Stimulated activated CD4-positive, alpha-beta T cell treated with anti-CD3 and anti-CD28 coated beads, TNF-alpha, amount 100 ng/mL, for 4 hours (primary cell): Measurements from ENCODE around the gene GZMM.

Experiments used
- DNase-seq, 3 experiments: peaks; one replicate each; pipeline ENCODE4 v3.0.0-alpha.2; 2020; ENCODE audit warnings: low read depth in 3 of 3

GZMM gene

DNA sequence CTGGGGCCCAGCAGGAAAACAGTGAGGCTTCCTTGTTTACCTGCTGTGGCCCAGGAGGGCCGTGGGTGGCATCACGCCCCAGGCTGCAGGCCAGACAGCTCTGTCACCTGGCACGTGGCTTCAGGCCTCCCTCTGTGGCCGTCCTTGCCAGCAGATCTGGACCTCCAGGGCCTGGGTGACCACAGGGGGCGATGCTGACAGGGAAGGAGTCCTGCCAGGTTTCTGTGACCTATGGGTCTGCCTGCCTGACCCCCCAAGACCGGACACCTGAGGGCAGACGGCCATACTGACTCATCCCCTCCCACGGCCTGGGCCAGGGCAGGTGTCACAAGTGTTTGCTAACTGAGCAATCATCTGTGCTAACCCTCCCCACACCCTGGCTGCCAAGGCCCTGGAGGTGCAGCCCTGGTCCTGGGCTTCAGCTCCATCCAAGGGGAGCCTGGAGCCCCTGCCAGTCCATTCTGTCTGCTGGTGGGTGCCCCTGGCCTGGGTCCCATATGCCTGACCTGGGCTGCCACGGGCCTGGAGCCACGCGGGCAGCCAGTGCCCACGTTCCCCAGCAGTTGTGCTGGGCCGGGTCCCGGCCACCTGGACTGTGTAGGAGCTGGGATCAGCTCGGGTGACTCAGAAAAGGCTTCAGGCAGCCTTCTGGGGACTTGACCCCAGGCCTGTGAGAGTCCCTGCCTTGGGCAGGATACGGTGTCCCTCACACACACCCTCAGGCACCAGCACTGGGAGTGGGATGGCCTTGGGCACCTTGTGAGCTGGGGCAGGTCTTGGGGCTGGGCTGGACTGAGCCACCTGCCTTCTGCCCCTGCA is 8.6 kb upstream of the GZMM start:
- no peak for DNase-seq

DNA sequence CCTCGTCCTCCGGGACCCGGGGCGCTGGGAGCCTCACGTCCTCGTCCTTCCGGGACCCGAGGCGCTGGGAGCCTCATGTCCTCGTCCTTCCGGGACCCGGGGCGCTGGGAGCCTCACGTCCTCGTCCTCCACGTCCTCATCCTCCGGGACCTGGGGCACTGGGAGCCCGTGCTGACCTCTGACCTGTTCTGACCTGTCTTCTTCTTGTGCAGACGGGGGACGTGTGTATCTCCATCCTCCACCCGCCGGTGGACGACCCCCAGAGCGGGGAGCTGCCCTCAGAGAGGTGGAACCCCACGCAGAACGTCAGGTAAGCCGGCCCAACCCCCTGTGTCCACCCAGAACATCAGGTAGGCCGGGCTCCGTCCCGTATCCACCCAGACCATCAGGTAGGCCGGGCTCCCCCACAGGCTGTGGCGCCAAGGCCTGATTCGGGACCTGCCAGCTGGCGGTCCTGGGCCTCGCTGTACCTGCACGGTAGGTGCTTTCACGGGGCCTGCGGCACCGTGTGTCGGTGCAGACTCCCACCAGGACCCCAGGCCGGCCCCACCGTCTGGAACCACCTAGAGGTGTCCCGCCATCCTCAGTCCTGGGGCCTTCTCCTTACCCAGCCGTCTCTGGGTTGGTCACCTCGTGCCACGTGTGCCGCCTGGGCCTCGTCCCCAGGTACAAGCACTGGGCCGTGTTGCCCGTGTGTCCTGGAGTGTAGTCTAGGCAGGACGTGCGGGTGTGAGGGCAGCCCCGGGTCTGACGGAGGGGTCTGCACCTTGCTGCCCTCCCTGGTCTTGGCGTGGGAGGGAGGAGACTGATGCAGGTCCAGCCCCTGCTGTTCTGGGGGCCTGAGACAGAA is 7.6 kb upstream of the GZMM start:
- DNase-seq, result no peak

DNA sequence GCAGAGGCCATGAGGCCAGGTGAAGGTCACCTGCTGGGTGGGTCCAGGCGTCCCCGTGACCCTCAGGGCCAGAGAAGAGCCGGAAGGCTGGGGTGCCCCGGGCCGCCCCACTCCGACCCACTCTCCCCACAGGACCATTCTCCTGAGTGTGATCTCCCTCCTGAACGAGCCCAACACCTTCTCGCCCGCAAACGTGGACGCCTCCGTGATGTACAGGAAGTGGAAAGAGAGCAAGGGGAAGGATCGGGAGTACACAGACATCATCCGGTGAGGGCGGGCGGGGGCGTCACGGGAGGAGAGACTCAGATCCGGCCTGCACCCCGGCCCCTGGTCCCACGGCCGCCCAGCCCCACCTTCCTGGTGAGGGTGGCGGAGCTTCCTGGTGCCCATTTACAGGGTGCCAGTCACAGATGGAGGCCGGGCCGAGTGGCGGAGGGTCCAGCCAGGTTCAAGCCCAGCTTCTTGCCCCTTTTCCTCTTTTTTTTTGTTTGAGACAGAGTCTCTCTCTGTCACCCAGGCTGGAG is 6.9 kb upstream of the GZMM start:
- no peak for DNase-seq

DNA sequence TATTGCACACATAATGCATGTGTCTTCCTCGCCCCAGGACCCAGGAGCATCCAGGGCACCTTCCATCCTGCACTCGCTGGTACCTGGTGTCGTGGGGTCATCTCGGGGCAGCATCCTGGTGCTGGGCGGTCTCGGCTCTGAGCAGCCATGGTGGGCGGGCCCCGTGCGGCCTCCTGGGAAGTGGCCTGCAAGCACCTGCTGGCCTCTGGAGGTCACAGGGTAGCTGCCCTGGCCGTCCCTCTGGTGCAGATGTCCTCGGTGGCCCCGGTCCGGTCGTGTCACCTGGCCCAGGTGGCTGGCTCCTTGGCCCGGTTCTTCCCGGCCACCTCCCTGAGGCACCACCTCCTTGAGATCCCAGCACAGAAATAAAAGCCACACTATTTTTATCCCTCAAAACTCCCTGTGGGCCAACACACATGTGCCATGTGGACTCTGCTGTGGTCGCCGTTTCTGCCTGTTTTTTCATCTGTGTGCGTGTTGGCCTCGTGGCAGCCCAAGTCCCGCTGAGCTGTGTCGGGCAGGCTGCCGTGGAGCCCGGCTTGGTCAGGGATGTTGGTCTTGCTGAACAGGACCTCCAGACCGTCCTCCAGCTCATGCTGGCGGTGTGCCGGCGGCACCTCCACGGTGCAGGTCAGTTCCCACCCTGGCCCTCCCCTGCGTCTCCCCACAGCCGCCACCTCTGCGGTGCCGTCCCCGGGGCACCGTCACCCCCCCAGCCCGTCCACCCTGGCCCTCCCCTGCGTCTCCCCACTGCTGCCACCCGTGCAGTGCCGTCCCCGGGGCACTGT is 5.0 kb upstream of the GZMM start:
- no peak for DNase-seq

DNA sequence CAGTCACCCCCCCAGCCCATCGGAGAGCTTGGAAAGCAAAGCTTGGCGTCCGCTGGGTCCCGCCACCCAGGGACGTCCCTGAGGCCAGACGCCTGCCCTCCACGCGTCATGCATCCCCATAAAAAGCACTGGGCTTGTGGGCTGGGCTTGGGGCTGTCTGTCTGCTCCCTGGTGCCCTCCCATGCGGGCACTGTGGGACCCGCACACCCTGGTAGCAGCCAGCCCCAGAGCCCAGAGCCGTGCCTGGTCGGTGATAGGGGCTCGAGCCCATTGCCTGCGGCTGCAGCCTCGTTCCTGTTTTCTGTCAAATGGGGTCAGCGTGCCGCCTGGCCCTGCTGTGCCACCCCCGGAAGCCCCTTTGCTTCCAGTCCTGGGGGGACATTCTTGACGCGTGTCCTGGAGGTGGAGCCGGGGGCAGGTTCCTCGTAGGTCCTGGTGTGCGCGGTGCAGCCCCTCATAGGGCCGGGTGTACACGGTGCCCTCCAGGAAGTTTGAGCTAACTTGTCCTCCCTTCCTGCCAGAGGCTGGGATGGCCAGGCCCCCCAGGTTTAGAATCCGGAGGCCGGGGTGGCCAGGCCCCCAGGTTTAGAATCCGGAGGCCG is 4.3 kb upstream of the GZMM start:
- no peak for DNase-seq

DNA sequence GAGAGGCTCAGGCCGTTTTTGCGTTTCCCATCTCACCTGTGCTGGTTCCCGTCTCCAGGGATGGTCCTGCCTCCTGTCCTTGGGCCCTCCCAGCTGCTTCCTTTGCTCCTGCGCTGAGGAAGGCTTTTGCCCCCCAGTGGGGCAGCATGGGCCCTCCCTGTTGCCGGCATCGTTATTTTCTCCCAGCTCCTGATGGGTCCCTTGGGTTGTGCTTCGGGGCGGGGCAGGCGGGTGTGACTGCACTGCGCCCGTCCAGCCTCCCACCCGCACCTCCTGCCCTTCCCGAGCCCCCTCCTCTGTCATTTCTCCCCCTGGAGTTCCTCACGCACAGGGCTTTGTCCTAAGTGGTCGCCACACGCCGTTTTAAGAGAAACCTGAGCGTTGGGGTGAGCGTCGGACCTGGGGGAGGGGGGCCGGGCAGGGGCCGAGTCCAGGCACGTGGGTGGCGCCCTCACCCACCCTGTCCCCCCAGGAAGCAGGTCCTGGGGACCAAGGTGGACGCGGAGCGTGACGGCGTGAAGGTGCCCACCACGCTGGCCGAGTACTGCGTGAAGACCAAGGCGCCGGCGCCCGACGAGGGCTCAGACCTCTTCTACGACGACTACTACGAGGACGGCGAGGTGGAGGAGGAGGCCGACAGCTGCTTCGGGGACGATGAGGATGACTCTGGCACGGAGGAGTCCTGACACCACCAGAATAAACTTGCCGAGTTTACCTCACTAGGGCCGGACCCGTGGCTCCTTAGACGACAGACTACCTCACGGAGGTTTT is 2.8 kb upstream of the GZMM start:
- no peak for DNase-seq

DNA sequence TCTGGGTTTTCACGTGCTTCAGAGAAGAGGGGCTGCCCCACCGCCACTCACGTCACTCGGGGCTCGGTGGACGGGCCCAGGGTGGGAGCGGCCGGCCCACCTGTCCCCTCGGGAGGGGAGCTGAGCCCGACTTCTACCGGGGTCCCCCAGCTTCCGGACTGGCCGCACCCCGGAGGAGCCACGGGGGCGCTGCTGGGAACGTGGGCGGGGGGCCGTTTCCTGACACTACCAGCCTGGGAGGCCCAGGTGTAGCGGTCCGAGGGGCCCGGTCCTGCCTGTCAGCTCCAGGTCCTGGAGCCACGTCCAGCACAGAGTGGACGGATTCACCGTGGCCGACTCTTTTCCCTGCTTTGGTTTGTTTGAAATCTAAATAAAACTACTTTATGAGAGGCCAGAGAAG is 2.2 kb upstream of the GZMM start:
- no peak for DNase-seq

DNA sequence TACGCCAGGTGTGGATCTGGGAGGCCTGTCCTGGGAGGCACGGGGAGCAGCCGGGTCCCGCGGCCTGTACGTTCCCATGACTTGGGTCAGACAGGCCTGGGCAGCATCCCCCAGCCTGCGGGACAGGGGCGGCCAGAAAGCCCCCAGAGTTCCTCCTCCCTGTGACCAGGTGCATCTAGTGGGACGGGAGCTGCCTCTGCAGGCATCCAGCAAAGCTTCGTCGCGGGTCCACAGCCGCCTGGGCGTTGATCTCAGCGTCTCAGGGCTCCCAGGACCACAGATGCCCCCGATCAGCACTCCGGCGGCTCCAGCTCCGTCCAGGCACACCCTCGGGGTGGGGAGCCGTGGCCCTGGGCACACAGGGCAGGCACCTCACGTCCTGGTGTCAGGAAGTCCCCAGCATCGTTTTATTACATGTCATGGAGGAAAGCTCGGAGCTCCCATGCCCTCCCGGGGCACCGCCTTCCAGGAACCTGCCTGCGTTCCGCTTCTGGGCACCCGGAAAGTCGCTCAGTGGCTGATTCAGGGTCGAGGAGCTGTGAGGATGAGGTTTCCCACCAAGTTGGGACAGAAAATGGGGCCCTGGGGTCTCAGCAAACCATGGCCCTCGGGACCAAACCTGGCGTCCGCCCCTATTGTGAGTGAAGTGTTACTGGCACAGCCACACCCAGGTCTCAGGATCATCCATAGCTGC is 1.5 kb upstream of the GZMM start:
- no peak for DNase-seq

DNA sequence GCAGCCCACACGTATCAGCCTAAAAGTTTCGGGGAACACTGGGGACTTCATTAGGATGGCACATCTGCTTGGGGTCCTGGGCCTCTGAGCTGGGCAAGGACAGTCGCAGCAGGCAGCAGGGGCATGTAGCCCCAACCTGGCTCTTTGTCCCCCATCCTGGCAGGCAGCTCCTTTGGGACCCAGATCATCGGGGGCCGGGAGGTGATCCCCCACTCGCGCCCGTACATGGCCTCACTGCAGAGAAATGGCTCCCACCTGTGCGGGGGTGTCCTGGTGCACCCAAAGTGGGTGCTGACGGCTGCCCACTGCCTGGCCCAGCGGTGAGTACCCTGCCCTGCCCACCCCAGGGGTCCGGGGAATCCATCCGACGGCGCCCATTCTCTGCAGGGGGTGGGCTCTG is 3.3 kb downstream of the GZMM start:
- no peak for DNase-seq

DNA sequence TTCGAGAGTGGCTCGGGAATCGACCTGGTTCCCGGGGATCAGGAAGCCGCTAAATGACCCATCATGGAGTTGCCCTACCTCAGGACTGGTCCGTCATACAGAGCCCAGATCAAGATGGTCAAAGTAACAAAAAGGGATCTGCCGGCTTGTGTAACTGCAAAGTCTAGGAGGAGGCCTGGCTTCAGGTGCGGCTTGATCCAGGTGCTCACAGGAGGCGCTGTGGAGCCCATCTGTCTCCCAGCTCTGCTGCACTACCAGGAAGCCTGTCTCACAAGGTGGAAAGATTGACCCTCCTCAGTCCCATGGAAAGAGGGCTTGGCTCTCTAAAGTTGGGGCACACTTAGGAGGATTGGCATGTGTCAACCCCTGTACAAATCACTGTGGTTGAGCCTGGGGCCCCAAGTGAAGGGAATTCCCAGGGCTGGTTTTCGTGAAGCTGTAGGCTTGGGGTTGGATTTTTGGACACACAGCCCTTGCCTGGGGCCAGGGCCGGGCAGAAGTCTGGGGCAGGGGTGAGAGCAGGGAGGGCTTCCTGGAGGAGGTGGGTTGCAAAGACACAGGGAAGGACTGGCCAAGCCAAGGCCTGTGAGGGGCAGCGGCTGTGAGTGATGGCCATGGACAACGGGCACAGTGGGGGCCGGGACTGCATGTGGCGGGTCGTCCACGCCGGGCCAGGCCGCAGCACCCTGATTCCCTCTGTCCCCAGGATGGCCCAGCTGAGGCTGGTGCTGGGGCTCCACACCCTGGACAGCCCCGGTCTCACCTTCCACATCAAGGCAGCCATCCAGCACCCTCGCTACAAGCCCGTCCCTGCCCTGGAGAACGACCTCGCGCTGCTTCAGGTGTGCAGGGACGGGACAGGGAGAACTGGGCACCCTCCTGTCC is 4.2 kb downstream of the GZMM start:
- no peak for DNase-seq

DNA sequence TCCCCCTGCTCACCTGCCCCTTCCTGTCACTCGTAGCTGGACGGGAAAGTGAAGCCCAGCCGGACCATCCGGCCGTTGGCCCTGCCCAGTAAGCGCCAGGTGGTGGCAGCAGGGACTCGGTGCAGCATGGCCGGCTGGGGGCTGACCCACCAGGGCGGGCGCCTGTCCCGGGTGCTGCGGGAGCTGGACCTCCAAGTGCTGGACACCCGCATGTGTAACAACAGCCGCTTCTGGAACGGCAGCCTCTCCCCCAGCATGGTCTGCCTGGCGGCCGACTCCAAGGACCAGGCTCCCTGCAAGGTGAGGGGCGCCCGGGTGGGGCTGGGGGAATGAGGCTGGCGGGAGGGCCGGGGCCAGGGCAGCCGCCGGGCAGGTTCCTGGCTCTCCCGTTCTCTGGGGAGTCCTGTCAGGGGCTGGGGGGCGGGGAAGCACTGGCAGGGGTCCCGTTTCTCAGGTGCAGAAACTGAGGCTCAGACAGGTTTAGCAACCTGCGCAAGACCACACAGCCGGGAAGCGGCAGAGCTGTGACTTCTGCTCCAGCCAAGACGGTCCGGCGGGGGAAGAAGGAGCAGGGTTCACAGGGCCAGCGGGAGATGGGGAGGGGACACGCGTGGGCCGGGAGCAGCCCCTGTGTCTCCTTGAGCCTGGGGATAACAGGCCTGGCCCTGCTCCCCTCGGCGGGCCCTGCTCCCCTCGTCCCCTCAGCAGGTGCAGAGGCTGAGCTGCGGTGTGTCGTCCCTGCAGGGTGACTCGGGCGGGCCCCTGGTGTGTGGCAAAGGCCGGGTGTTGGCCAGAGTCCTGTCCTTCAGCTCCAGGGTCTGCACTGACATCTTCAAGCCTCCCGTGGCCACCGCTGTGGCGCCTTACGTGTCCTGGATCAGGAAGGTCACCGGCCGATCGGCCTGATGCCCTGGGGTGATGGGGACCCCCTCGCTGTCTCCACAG is 5.3 kb downstream of the GZMM start:
- DNase-seq, result no peak

DNA sequence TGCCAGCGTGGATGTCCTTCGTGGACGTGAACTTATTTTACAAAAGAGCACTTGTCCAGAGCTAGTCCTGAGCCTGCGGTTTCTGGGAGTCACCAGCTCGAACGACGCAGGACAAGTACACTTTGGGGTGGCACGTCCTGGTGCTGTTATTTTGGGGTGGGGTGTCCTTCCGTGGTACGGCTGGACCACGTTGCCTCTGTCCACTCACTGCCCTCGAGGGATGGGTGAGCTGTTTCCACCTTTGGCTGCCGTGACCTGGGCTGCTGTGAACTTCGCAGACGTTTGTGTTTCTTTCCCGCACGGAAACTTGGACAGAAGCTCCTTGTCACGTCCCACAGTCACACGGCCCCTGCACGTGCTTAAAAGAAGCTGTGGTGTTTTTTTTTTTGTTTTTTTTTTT is 11.0 kb downstream of the GZMM start:
- DNase-seq, result no peak

DNA sequence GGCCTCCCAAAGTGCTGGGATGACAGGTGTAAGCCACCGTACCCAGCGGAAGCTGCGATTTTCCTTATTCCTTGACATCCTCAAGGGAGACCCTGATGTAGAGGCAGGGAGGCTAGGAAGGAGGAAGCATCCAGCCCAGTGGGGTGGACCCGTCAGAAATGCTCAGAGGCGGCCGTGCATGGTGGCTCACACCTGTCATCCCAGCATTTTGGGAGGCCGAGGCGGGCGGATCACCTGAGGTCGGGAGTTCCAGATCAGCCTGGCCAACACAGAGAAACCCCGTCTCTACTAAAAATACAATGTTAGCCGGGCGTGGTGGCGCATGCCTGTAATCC is 11.6 kb downstream of the GZMM start:
- no peak for DNase-seq

DNA sequence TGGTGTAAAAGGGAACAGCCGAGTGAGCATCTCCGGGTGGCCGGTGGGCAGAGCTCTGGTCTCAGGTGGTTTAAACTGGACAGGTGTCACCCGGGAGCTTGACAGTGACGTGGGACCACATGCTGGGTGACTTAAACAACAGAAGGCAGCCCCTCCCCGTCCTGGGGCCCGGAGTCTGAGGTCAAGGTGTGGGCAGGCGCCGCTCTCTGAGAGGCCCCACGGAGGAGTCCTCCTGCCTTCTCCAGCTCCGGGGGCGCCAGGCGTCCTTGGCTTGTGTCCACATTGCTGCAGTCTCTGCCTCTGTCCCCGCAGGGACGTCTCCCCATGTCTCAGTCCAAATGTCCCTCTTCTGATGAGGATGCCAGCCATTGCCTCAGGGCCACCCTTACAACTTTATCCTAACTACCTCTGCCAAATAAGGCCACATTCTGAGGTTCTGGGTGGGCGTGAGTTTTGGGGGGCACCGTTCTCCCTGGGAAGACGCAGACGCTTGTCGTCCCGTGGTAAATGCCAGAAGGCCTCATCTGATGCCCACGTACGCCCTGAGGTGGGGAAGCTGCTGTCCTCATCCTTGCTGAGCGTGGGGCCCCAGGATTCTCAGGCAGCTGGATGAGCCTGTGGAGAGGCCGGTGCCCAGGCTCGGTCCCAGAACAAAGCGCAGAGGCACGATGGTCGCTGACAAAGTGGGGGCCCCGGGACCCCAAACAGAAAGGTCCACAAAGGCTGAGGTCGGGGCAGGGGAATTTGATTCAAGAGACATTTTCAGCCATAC is 12.9 kb downstream of the GZMM start:
- no peak for DNase-seq

DNA sequence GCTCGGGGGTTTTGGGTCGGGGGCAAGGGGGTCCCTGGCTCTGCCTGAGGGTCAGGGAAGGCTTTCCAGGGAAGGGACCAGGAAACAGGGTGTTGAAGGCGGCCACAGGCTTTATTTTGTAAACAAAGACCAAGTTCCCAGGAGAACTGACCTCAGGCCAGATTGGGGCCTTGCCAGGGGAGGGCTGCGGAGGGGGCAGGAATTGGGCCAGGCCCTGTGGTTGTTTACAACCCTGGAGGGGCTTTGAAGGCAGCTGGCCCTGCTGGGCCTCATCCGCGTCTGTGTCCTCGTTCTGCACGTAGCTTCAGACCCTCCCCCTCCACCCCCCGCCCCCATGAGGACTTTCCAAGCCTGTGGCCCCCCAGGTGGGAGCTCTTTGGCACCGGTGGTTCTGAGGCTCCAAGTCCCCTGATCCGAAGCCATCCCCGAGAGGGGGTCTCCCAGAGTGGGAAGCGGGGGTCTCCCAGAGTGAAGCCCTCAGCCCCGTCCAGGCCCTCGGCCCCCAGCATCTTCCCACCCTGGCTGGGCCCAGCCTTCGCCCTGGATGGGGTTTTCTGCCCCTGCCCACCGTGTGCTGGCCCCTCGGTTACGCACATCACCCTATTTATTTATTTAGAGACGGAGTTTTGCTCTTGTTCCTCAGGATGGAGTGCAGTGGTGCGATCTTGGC is 15.1 kb downstream of the GZMM start:
- no peak for DNase-seq

DNA sequence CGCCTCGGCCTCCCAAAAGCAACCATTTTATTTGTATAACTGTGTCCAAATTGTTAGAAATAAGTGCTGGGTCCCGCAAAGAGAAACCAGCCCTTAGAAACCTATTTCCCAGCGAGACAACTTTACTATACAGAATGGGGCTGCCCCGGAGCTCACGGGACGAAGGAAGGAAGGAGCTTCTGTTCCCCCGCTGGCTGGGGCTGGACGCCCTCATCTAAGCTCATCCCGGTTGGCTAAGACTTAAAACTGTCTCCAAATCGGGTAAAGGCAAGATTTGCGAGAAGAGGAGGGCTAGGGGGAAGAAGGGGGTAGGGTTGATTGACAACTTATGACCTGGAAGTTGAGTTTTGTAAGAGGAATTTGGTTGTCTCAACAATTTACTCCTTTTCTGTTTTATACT is 16.3 kb downstream of the GZMM start:
- no peak for DNase-seq

DNA sequence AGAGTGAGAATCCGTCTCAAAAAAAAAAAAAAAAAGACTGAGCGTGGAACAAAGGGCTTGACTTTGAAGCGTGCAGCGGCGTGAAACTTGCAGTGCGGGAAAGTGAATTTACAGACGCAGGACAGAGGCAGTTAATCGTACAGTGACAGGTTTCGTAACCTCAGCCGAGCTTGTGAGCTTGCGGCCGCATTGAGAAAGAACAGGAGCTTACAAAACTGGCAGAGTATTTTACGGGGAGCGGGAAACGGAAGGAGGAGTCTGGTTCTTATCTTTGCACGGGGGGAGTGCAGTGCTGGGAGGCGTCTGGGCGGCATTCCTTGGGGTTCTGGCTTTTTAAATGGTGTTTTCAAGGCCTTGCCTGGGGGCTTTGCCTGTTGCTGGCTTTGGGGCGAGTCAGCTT is 22.6 kb downstream of the GZMM start:
- DNase-seq, result no peak
